ENCODE data around the gene POU2F2.

GRCh38 chr19:42158926-42159325 is 26.7 kb upstream of the POU2F2 start:
- TF ChIP-seq, protein P1, sequence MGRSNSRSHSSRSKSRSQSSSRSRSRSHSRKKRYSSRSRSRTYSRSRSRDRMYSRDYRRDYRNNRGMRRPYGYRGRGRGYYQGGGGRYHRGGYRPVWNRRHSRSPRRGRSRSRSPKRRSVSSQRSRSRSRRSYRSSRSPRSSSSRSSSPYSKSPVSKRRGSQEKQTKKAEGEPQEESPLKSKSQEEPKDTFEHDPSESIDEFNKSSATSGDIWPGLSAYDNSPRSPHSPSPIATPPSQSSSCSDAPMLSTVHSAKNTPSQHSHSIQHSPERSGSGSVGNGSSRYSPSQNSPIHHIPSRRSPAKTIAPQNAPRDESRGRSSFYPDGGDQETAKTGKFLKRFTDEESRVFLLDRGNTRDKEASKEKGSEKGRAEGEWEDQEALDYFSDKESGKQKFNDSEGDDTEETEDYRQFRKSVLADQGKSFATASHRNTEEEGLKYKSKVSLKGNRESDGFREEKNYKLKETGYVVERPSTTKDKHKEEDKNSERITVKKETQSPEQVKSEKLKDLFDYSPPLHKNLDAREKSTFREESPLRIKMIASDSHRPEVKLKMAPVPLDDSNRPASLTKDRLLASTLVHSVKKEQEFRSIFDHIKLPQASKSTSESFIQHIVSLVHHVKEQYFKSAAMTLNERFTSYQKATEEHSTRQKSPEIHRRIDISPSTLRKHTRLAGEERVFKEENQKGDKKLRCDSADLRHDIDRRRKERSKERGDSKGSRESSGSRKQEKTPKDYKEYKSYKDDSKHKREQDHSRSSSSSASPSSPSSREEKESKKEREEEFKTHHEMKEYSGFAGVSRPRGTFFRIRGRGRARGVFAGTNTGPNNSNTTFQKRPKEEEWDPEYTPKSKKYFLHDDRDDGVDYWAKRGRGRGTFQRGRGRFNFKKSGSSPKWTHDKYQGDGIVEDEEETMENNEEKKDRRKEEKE (IDR thresholded peaks at IDR 0.05; ENCODE audit: borderline replicate concordance in 1 of 2, control insufficient read depth in 1 of 2, low read depth in 2 of 2, low read length in 1 of 2): no peak
- TF ChIP-seq NR3C1 (CRISPR knock-in tag; IDR thresholded peaks at IDR 0.05) (no peak), KLF13 (tag; IDR thresholded peaks at IDR 0.05; ENCODE audit: borderline replicate concordance, low read depth) (no peak), RAD21 (CRISPR knock-in tag; conservative IDR thresholded peaks at IDR 0.05 in 1 of 2, IDR thresholded peaks at IDR 0.05 in 1 of 2) (no peak), ASH1L (IDR thresholded peaks at IDR 0.05; ENCODE audit: borderline replicate concordance, low read depth, partially characterized antibody) (no peak), ZNF512 (tag; IDR thresholded peaks at IDR 0.05) (no peak), STAT6 (CRISPR knock-in tag; IDR thresholded peaks at IDR 0.05) (no peak)
- TF ChIP-seq, protein P2, sequence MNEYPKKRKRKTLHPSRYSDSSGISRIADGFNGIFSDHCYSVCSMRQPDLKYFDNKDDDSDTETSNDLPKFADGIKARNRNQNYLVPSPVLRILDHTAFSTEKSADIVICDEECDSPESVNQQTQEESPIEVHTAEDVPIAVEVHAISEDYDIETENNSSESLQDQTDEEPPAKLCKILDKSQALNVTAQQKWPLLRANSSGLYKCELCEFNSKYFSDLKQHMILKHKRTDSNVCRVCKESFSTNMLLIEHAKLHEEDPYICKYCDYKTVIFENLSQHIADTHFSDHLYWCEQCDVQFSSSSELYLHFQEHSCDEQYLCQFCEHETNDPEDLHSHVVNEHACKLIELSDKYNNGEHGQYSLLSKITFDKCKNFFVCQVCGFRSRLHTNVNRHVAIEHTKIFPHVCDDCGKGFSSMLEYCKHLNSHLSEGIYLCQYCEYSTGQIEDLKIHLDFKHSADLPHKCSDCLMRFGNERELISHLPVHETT (CRISPR knock-in tag; conservative IDR thresholded peaks at IDR 0.05 in 1 of 2, IDR thresholded peaks at IDR 0.05 in 1 of 2): no peak

Measured in K562 (cell line).